ENCODE measurements around the gene SRGAP3.

The SRGAP3 gene

DNA sequence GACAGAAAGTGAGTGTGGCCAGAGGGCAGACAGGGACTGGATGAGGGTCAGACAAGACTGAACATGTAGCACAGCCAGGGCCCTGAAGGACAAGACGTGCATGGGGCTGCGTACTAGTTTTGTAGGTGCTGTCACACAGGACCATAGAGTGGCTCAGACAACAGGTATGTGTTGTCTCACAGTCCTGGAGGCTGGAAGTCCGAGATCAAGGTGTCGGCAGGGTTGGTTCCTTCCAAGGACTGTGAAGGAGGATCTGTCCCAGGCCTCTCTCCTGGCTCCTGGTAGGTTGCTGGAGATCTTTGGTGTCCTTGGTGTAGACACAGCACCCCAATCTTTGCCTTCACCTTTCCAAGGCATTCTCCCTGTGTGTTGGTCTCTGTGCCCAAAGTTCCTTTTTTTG is 136.4 kb downstream of the SRGAP3 start:
- TF ChIP-seq ZNF274 (IDR thresholded peaks at IDR 0.05; ENCODE audit: low read depth, low read length), result no peak
- no peak overlapping the region for H3K4me3 ChIP-seq (ENCODE audit: low read length)

DNA sequence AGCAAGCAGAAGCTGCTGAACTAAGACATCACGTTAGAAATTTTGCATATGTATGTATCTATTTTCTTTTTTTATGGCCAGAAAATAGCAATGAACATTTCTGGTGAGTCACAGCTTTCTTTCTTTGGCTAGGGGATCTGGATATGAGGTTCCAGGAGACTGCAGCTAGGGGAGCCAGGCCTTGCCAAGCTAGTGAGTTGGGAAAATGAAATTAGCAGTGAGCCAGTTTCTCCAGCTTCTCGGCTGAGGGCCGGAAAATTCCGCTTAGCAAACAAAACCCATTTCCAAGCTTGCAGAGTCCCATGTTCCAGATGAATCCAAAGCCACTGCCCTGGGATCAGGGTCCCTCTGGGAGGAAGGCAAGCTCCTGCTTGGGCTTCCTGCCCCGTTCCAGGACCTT is 137.6 kb downstream of the SRGAP3 start:
- TF ChIP-seq ZNF274 (IDR thresholded peaks at IDR 0.05; ENCODE audit: low read depth, low read length), result no peak
- no peak overlapping the region for H3K4me3 ChIP-seq (ENCODE audit: low read length)

DNA sequence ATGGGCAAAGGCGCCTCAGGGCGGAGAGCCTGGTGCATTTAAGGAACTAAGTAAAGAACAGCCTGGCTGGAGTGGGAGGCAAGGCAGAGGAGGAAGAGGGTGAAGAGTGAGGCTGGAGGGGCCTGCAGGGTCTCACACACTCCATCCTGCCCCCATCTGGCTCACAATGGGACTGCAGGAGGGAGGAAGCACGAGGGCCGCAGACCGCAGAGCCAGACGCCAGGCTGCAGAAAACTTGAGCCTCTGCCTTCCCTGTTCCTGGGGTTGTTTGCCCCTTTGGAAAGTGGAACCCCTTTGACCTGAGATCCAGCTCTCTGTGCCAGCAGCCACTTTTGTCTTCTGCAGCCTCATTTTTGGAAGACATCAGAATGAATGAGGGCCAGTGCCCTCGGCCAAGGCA is 138.0 kb downstream of the SRGAP3 start:
- H3K4me3 ChIP-seq (ENCODE audit: low read length), result no peak overlapping the region
- no peak for TF ChIP-seq ZNF274 (IDR thresholded peaks at IDR 0.05; ENCODE audit: low read depth, low read length)

DNA sequence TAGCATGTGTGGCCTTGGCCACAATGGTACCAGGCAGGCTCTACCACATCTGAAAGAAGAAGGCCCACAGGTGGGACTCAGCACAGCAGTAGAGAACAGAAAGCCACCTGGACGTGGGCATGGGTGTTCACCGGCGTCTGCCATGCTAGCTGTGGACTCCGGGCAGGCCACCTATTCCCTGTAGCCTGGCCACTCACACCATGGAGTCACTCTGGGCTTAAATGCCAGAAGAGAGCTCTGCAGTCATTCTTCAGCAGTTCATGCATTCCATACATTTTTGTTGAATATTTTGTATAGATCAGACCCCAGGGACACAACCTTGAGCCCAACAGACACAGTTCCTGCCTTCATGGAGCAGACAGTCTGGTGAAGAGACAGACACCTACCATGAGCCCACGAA is 138.6 kb downstream of the SRGAP3 start:
- H3K4me3 ChIP-seq (ENCODE audit: low read length), result no peak overlapping the region
- TF ChIP-seq ZNF274 (IDR thresholded peaks at IDR 0.05; ENCODE audit: low read depth, low read length), result no peak

- no peak for TF ChIP-seq ZNF274 (IDR thresholded peaks at IDR 0.05; ENCODE audit: low read depth, low read length)
- H3K4me3 ChIP-seq (ENCODE audit: low read length), result no peak overlapping the region
Measured at GRCh38 chr3:9110316-9110715, 139.1 kb downstream of the SRGAP3 start.

DNA sequence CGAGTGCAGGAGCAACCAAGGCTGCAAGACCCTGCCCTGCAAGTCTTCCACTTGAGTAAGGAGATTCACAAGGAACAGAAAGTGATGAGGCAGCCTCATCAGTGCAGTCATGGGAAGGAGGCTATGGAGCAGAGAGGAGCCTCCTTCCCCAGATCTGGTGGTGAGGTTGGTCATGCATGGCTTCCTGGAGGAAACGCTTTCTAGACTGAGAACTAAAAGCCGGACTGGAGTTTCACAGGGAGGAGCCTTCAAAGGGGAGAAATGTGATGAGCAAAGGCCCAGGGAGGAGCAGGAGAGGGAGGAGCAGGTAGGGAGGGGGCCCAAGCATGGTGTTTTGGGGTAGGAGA is 139.9 kb downstream of the SRGAP3 start:
- no peak overlapping the region for H3K4me3 ChIP-seq (ENCODE audit: low read length)
- no peak for TF ChIP-seq ZNF274 (IDR thresholded peaks at IDR 0.05; ENCODE audit: low read depth, low read length)

DNA sequence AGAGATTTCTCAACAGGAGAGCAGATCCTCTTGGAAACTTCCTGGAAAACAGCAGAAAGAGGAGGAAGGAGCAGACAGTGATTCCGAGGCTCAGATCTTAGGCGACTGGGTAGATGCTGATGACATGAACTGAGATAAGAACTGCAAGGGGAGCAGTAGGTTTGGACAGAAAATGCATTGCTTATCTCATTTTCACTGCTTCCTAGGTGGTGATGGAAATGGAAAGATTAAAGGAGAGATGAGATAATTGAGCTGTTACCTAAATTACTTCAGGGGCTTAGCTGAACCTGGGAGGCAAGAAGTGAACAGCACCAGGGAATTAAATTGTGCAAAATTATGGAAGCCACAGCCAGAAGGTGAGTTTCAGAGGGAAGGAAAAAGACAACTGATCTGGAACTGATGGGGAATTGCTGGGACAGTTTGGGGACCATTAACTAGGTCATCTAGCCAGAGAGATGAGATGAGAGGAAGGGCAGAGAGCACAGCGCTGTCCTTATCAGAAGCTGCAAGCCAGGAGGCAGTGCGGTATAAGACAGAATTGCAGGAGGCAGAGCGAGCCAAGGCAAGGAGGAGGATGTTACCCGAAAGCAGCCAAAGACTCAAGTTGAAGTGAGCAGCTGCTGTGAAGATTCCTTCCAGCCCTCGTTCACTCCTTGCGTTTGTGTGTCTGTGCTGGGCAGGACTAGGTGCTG is 140.4 kb downstream of the SRGAP3 start:
- TF ChIP-seq ZNF274 (IDR thresholded peaks at IDR 0.05; ENCODE audit: low read depth, low read length), result no peak
- H3K4me3 ChIP-seq (ENCODE audit: low read length), result no peak overlapping the region

- no peak overlapping the region for H3K4me3 ChIP-seq (ENCODE audit: low read length)
- no peak for TF ChIP-seq ZNF274 (IDR thresholded peaks at IDR 0.05; ENCODE audit: low read depth, low read length)
Measured at GRCh38 chr3:9107738-9108137, 141.7 kb downstream of the SRGAP3 start.

GRCh38 chr3:9105421-9105820 is 144.0 kb downstream of the SRGAP3 start:
- no peak overlapping the region for H3K4me3 ChIP-seq (ENCODE audit: low read length)

DNA sequence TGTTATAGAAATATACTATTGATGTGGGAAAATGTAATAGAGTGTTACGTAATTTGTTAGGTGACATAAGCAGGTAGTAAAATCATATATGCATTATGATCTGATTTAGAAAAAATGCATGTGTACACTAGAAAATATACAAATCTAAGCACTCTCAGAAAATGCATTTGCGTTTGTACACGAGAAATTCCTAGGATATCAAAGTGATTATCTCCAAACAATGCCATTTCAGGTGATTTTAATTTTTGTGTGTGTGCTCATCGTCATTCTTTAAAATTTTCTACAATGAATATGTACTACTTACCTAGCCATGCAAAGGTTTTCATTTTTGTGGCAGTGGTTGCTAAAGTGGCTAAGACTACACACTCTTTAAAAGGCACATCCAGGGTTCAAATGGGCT is 145.3 kb downstream of the SRGAP3 start:
- TF ChIP-seq ZNF274 (IDR thresholded peaks at IDR 0.05; ENCODE audit: low read depth, low read length), result no peak
- H3K4me3 ChIP-seq (ENCODE audit: low read length), result no peak overlapping the region

More at GRCh38 chr3:9105421-9105820, 144.0 kb downstream of the SRGAP3 start:
- no peak for TF ChIP-seq ZNF274 (IDR thresholded peaks at IDR 0.05; ENCODE audit: low read depth, low read length)

DNA sequence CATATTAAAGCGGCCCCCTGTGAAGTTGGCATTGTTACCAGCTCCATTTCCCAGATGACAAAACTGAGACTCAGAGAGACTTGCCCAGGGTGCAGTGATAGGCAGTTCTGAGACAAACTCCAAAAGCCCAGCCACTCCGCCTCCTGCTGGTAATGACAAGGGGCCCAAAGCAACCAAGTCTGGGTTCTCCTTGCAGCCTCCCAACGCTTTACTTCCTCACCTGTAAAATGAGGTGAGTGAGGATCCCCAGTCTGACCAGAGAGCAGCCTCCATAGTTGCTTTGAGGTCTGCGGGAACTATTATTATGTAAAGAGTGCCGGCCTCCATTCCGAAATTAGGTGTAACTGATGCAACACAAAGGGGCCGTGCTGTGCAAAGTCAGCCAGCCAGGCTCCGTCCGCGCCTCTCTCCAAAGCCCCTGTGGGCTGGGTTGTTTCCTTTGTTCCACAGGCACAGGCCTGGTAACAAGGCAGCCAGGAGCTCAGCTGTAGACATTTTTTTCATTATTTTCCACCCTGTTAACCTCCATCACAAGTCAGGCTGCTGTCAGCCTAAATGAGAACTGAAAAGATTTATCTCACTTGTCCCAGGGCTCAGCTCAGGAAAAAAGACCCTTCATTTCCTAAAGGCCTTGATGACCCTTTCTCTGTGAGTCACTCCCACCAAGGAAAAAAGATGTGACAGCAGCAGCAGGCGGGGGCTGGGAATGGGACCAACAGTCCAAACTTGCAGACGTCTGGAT is 147.0 kb downstream of the SRGAP3 start:
- no peak overlapping the region for H3K4me3 ChIP-seq (ENCODE audit: low read length)
- no peak for TF ChIP-seq ZNF274 (IDR thresholded peaks at IDR 0.05; ENCODE audit: low read depth, low read length)

DNA sequence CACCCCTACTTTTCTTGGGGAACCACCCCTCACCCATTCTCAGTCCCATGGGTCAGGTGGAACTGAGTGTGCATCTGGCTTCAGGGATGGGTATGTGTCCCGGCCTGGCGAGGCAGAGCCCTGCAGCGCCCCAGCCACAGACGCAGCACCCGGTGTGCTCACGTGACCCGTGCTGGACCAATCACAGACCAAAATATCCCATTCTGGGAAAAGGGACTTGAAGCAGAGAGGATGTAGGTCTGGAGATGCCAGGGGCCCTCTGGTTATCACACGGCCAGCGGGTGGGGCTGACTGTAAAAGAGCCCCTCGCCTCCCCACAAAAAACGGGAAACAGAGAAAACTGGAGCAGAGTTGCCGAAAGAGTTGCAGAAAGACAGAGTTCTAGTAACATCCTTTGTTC is 148.2 kb downstream of the SRGAP3 start:
- H3K4me3 ChIP-seq (ENCODE audit: low read length), result no peak overlapping the region
- no peak for TF ChIP-seq ZNF274 (IDR thresholded peaks at IDR 0.05; ENCODE audit: low read depth, low read length)

DNA sequence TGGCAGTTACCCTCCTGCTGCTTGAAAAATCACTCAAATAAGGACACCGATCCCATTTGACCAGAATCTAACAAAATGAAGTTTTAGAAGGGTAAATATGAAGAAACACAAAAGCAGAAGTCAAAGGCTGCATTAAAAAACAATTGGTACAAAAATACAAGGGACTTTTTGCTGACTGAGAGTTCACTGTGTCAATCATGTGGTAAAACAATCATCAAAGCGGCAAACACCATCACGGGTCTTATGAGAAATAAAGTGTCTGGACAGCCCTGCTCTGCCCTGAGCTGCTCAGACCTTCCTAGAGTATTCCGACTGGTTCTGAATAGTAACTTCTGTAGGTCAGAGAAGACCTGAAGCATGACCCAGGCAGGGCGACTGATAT is 148.9 kb downstream of the SRGAP3 start:
- no peak overlapping the region for H3K4me3 ChIP-seq (ENCODE audit: low read length)
- TF ChIP-seq ZNF274 (IDR thresholded peaks at IDR 0.05; ENCODE audit: low read depth, low read length), result no peak

DNA sequence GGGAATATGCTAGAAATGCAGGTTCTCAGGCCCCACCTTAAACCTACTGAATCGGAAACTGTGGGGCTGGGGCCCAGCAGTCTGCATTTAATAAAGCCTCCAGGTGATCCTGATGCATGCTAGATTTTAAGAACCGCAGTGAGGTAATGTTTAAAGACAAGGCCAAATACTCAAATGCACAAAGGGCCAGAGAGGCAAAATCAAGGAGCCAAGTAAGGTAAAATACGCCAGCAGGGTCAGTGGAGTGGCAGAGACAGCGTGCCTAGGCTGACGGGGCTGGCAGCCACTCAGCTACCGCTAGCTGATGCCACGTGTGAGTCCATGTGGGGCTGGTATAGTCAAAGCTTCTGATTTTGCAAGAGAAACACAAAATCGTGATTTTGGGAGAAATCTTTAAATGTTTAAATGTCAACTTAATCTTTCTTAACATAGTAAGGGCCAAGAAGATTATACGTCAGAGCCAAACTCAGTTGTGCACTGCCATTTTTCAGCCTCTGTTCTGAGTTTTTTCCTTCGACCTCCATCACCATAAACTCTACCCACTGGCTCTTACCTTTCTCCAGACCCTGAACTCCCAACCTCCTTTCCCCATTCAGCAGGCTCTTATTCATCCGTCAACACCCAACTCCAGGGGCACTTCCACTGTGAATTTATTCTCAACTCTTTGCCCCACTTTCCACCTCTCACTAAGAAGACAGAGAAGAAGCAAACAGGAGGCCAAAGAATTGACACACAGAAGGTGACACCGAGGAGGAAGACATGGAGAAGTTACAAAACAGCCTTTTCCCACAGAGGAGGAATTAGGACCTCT is 149.5 kb downstream of the SRGAP3 start:
- no peak overlapping the region for H3K4me3 ChIP-seq (ENCODE audit: low read length)
- no peak for TF ChIP-seq ZNF274 (IDR thresholded peaks at IDR 0.05; ENCODE audit: low read depth, low read length)
